ENCODE measurements around the gene TMEM52. TPM values are rescaled to one million over a fixed set of nuclear protein-coding genes. Genes with fewer than 3 reads are reported as not detected.
A peak's percentile ranks its signal among the peaks of the same experiment; 100 is the strongest.
"Not testable (repeated sequence)": the region's sequence is repeated elsewhere in the genome, so short reads cannot be mapped to it uniquely, and the experiment has no call there.

Gene TMEM52
- total RNA-seq, 1 donor from 2014 or later: 1.4 TPM

- DNase-seq (ENCODE audit: low read depth) (peak; percentile 27), FAIRE-seq (no peak)
- H3K4me1 ChIP-seq (ENCODE audit: insufficient read depth, low read length): peaks cover 23% of the 10 kb centered on the region
- peak overlapping the region; percentile 91 for H3K4me2 ChIP-seq (ENCODE audit: low read length)
- H3K4me3 ChIP-seq (ENCODE audit: insufficient read depth, low read depth, low read length): peak overlapping the region; percentile 90
- H3K27me3 Mint-ChIP-seq (ENCODE audit: low read depth, unreplicated experiment): peaks cover 2% of the 10 kb centered on the region
- peaks cover 68% of the 10 kb centered on the region for H3K79me2 ChIP-seq (ENCODE audit: insufficient read depth, low read length)
- no peaks in the 10 kb centered on the region for H3K9me3 ChIP-seq (ENCODE audit: insufficient read depth, low read depth, low read length)
- no peaks in the 10 kb centered on the region for H3K27me3 ChIP-seq (ENCODE audit: insufficient read depth, low read length)
- H3K4me3 Mint-ChIP-seq (ENCODE audit: unreplicated experiment): peak overlapping the region; percentile 96
- no peaks in the 10 kb centered on the region for H3K9me3 Mint-ChIP-seq (ENCODE audit: unreplicated experiment)
- no peaks in the 10 kb centered on the region for H3K36me3 ChIP-seq (ENCODE audit: insufficient read depth, low read length)
- peak overlapping the region; percentile 99 for H3K9ac ChIP-seq (ENCODE audit: low read length)
- H3K27ac Mint-ChIP-seq (ENCODE audit: unreplicated experiment): peak overlapping the region; percentile 83
- no peak overlapping the region for H2AFZ ChIP-seq (ENCODE audit: low read depth, low read length)
- H3K27ac ChIP-seq (ENCODE audit: low read depth, low read length): peak overlapping the region; percentile 92
- H3K36me3 Mint-ChIP-seq (ENCODE audit: low read depth, unreplicated experiment): peaks cover 12% of the 10 kb centered on the region
- H4K20me1 ChIP-seq (ENCODE audit: insufficient read depth, low read length): peaks cover 52% of the 10 kb centered on the region
- no peak for TF ChIP-seq CTCF (IDR thresholded peaks at IDR 0.05; ENCODE audit: insufficient read depth, low read depth, low read length)
- no peak for TF ChIP-seq EZH2 (IDR thresholded peaks at IDR 0.05; ENCODE audit: insufficient read depth, low read length)
- peaks cover 26% of the 10 kb centered on the region for H3K4me1 Mint-ChIP-seq (ENCODE audit: low read depth, unreplicated experiment)
These were observed 29.1 kb downstream of the TMEM52 start for GRCh38 chr1:1889847-1890505.

GRCh38 chr1:1889090-1889750 lies 29.9 kb downstream of the TMEM52 start:
- DNase-seq (ENCODE audit: low read depth) (no peak), FAIRE-seq (no peak)
- Histone ChIP-seq H3K27ac (ENCODE audit: low read depth, low read length) (peak overlapping the region; percentile 92), H2AFZ (ENCODE audit: low read depth, low read length) (no peak overlapping the region), H3K79me2 (ENCODE audit: insufficient read depth, low read length) (peaks cover 75% of the 10 kb centered on the region), H3K36me3 (ENCODE audit: insufficient read depth, low read length) (no peaks in the 10 kb centered on the region), H3K4me2 (ENCODE audit: low read length) (peak overlapping the region; percentile 91), H3K4me1 (ENCODE audit: insufficient read depth, low read length) (peaks cover 23% of the 10 kb centered on the region), H3K9ac (ENCODE audit: low read length) (peak overlapping the region; percentile 99), H3K27me3 (ENCODE audit: insufficient read depth, low read length) (no peaks in the 10 kb centered on the region), H3K4me3 (ENCODE audit: insufficient read depth, low read depth, low read length) (peak overlapping the region; percentile 90), H3K9me3 (ENCODE audit: insufficient read depth, low read depth, low read length) (no peaks in the 10 kb centered on the region), H4K20me1 (ENCODE audit: insufficient read depth, low read length) (peaks cover 60% of the 10 kb centered on the region)
- Mint-ChIP-seq H3K27ac (ENCODE audit: unreplicated experiment) (peak overlapping the region; percentile 83), H3K36me3 (ENCODE audit: low read depth, unreplicated experiment) (peaks cover 15% of the 10 kb centered on the region), H3K4me1 (ENCODE audit: low read depth, unreplicated experiment) (peaks cover 21% of the 10 kb centered on the region), H3K9me3 (ENCODE audit: unreplicated experiment) (no peaks in the 10 kb centered on the region), H3K4me3 (ENCODE audit: unreplicated experiment) (peak overlapping the region; percentile 96), H3K27me3 (ENCODE audit: low read depth, unreplicated experiment) (no peaks in the 10 kb centered on the region)
- no peak for TF ChIP-seq CTCF (IDR thresholded peaks at IDR 0.05; ENCODE audit: insufficient read depth, low read depth, low read length)
- no peak for TF ChIP-seq EZH2 (IDR thresholded peaks at IDR 0.05; ENCODE audit: insufficient read depth, low read length)

- peaks cover 100% of the 10 kb centered on the region for H3K79me2 ChIP-seq (ENCODE audit: insufficient read depth, low read length)
- peaks cover 16% of the 10 kb centered on the region for H3K36me3 Mint-ChIP-seq (ENCODE audit: low read depth, unreplicated experiment)
These were observed 35.2 kb downstream of the TMEM52 start for GRCh38 chr1:1883890-1884289.

More at GRCh38 chr1:1883890-1884289, 35.2 kb downstream of the TMEM52 start:
- Mint-ChIP-seq H3K27ac (ENCODE audit: unreplicated experiment) (peak overlapping the region; percentile 47), H3K4me1 (ENCODE audit: low read depth, unreplicated experiment) (peaks cover 49% of the 10 kb centered on the region)
- not testable (repeated sequence) for H3K36me3 ChIP-seq (ENCODE audit: insufficient read depth, low read length); H3K4me3 ChIP-seq (ENCODE audit: insufficient read depth, low read depth, low read length); H3K4me3 Mint-ChIP-seq (ENCODE audit: unreplicated experiment); H3K27me3 ChIP-seq (ENCODE audit: insufficient read depth, low read length); H3K27me3 Mint-ChIP-seq (ENCODE audit: low read depth, unreplicated experiment); DNase-seq (ENCODE audit: low read depth); H3K4me2 ChIP-seq (ENCODE audit: low read length); H2AFZ ChIP-seq (ENCODE audit: low read depth, low read length); FAIRE-seq; H3K9ac ChIP-seq (ENCODE audit: low read length); H3K9me3 Mint-ChIP-seq (ENCODE audit: unreplicated experiment); H3K9me3 ChIP-seq (ENCODE audit: insufficient read depth, low read depth, low read length)
- H4K20me1 ChIP-seq (ENCODE audit: insufficient read depth, low read length): peaks cover 96% of the 10 kb centered on the region
- peak overlapping the region; percentile 48 for H3K27ac ChIP-seq (ENCODE audit: low read depth, low read length)
- peaks cover 30% of the 10 kb centered on the region for H3K4me1 ChIP-seq (ENCODE audit: insufficient read depth, low read length)
